Measurements from ENCODE around the gene TNN. TPM values are rescaled to one million over a fixed set of nuclear protein-coding genes. Genes with fewer than 3 reads are reported as not detected.

TNN gene
- polyA plus RNA-seq, 1 donor (not counting 4 experiments of a cell fraction or from before 2014, with no cell fraction given): not detected

- no peaks in the 10 kb centered on the region for H3K9me3 ChIP-seq (ENCODE audit: control insufficient read depth, low read depth, low read length)
- H2AFZ ChIP-seq (ENCODE audit: control insufficient read depth, low read length): no peak overlapping the region
- no peaks in the 10 kb centered on the region for H3K4me1 ChIP-seq (ENCODE audit: control insufficient read depth, extremely low read depth, insufficient read depth, low read length)
- H4K20me1 ChIP-seq (ENCODE audit: control insufficient read depth, extremely low read depth, insufficient read depth, low read length): no peaks in the 10 kb centered on the region
- FAIRE-seq (no peak), DNase-seq (ENCODE audit: low read depth, low spot score) (no peak)
- no peaks in the 10 kb centered on the region for H3K79me2 ChIP-seq (ENCODE audit: control insufficient read depth, insufficient read depth, low read length)
- H3K27ac ChIP-seq (ENCODE audit: control insufficient read depth, insufficient read depth, low read length): no peak overlapping the region
- H3K4me3 ChIP-seq (ENCODE audit: control insufficient read depth in 2 of 3, extremely low read depth in 1 of 3, insufficient read depth in 2 of 3, low read depth in 1 of 3, low read length in 3 of 3): no peak overlapping the region
- no peak overlapping the region for H3K4me2 ChIP-seq (ENCODE audit: control insufficient read depth, extremely low read depth, insufficient read depth, low read depth, low read length)
- no peaks in the 10 kb centered on the region for H3K9me1 ChIP-seq (ENCODE audit: control insufficient read depth, extremely low read depth, insufficient read depth, low read length)
- peaks cover 16% of the 10 kb centered on the region for H3K27me3 ChIP-seq (ENCODE audit: control insufficient read depth, extremely low read depth, insufficient read depth, low read length)
- TF ChIP-seq EZH2 (IDR thresholded peaks at IDR 0.05; ENCODE audit: low read length): no peak
- TF ChIP-seq CTCF (optimal IDR thresholded peaks at IDR 0.05 in 1 of 3, IDR thresholded peaks at IDR 0.05 in 1 of 3, conservative IDR thresholded peaks at IDR 0.05 in 1 of 3; ENCODE audit: extremely low read depth in 1 of 3, insufficient read depth in 2 of 3, low read length in 3 of 3): no peak
- dilution Hi-C loops (cut with MboI; ENCODE audit: extremely low pct_ligation_motif_present, low sequenced_read_pairs): no loop called here
- no peaks in the 10 kb centered on the region for H3K36me3 ChIP-seq (ENCODE audit: control insufficient read depth in 2 of 2, extremely low read depth in 1 of 2, insufficient read depth in 2 of 2, low read length in 2 of 2)
- no peak overlapping the region for H3K9ac ChIP-seq (ENCODE audit: control insufficient read depth, extremely low read depth, insufficient read depth, low read length)
These were observed 14.3 kb downstream of the TNN start for GRCh38 chr1:175081983-175082382.

- peaks cover 4% of the 10 kb centered on the region for H3K27me3 ChIP-seq (ENCODE audit: control insufficient read depth, extremely low read depth, insufficient read depth, low read length)
- no peak overlapping the region for H3K4me3 ChIP-seq (ENCODE audit: control insufficient read depth in 2 of 3, extremely low read depth in 1 of 3, insufficient read depth in 2 of 3, low read depth in 1 of 3, low read length in 3 of 3)
- no peaks in the 10 kb centered on the region for H3K9me3 ChIP-seq (ENCODE audit: control insufficient read depth, low read depth, low read length)
- H3K4me1 ChIP-seq (ENCODE audit: control insufficient read depth, extremely low read depth, insufficient read depth, low read length): no peaks in the 10 kb centered on the region
- H3K9me1 ChIP-seq (ENCODE audit: control insufficient read depth, extremely low read depth, insufficient read depth, low read length): no peaks in the 10 kb centered on the region
- H3K27ac ChIP-seq (ENCODE audit: control insufficient read depth, insufficient read depth, low read length): no peak overlapping the region
- DNase-seq (ENCODE audit: low read depth, low spot score): no peak
- H4K20me1 ChIP-seq (ENCODE audit: control insufficient read depth, extremely low read depth, insufficient read depth, low read length): no peaks in the 10 kb centered on the region
- dilution Hi-C loops (cut with MboI; ENCODE audit: extremely low pct_ligation_motif_present, low sequenced_read_pairs): no loop called here
- no peak overlapping the region for H3K4me2 ChIP-seq (ENCODE audit: control insufficient read depth, extremely low read depth, insufficient read depth, low read depth, low read length)
- H2AFZ ChIP-seq (ENCODE audit: control insufficient read depth, low read length): no peak overlapping the region
- H3K9ac ChIP-seq (ENCODE audit: control insufficient read depth, extremely low read depth, insufficient read depth, low read length): no peak overlapping the region
- TF ChIP-seq CTCF (optimal IDR thresholded peaks at IDR 0.05 in 1 of 3, IDR thresholded peaks at IDR 0.05 in 1 of 3, conservative IDR thresholded peaks at IDR 0.05 in 1 of 3; ENCODE audit: extremely low read depth in 1 of 3, insufficient read depth in 2 of 3, low read length in 3 of 3) (no peak), EZH2 (IDR thresholded peaks at IDR 0.05; ENCODE audit: low read length) (no peak)
- no peaks in the 10 kb centered on the region for H3K36me3 ChIP-seq (ENCODE audit: control insufficient read depth in 2 of 2, extremely low read depth in 1 of 2, insufficient read depth in 2 of 2, low read length in 2 of 2)
- FAIRE-seq: no peak
- H3K79me2 ChIP-seq (ENCODE audit: control insufficient read depth, insufficient read depth, low read length): no peaks in the 10 kb centered on the region
These were observed 20.9 kb downstream of the TNN start for GRCh38 chr1:175088525-175088951.

Measured in keratinocyte (primary cell).